ENCODE results near the gene LRP2.

DNA sequence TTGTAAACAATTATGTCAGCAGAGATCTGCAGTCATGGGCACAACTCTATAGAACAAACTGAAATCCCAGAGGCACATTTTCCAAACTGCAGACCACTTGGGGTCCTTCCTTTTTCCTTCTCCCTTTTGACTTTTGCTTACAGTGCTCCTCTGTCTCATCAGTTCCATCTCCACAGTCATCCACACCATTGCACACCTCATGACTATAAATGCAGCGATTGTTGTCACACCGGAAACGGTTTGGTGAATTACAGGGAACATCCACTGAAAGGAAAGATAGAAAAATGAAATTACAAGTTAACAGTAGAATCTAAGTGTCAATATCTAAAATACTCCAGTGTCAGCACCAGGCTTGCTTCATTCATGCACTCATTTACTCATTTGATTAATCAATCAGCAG lies 196.5 kb downstream of the LRP2 start:
- TF ChIP-seq, protein P1, sequence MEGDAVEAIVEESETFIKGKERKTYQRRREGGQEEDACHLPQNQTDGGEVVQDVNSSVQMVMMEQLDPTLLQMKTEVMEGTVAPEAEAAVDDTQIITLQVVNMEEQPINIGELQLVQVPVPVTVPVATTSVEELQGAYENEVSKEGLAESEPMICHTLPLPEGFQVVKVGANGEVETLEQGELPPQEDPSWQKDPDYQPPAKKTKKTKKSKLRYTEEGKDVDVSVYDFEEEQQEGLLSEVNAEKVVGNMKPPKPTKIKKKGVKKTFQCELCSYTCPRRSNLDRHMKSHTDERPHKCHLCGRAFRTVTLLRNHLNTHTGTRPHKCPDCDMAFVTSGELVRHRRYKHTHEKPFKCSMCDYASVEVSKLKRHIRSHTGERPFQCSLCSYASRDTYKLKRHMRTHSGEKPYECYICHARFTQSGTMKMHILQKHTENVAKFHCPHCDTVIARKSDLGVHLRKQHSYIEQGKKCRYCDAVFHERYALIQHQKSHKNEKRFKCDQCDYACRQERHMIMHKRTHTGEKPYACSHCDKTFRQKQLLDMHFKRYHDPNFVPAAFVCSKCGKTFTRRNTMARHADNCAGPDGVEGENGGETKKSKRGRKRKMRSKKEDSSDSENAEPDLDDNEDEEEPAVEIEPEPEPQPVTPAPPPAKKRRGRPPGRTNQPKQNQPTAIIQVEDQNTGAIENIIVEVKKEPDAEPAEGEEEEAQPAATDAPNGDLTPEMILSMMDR (conservative IDR thresholded peaks at IDR 0.05; ENCODE audit: low read depth in 2 of 2), result no peak
- TF ChIP-seq POLR2AphosphoS5 (IDR thresholded peaks at IDR 0.05; ENCODE audit: low read depth), result no peak
- no peak for TF ChIP-seq EZH2phosphoT487 (IDR thresholded peaks at IDR 0.05; ENCODE audit: unreplicated experiment)
- no peak for TF ChIP-seq EZH2 (IDR thresholded peaks at IDR 0.05; ENCODE audit: low read depth, unreplicated experiment)
- TF ChIP-seq JUNB (IDR thresholded peaks at IDR 0.05; ENCODE audit: unreplicated experiment), result no peak
- TF ChIP-seq, protein P2, sequence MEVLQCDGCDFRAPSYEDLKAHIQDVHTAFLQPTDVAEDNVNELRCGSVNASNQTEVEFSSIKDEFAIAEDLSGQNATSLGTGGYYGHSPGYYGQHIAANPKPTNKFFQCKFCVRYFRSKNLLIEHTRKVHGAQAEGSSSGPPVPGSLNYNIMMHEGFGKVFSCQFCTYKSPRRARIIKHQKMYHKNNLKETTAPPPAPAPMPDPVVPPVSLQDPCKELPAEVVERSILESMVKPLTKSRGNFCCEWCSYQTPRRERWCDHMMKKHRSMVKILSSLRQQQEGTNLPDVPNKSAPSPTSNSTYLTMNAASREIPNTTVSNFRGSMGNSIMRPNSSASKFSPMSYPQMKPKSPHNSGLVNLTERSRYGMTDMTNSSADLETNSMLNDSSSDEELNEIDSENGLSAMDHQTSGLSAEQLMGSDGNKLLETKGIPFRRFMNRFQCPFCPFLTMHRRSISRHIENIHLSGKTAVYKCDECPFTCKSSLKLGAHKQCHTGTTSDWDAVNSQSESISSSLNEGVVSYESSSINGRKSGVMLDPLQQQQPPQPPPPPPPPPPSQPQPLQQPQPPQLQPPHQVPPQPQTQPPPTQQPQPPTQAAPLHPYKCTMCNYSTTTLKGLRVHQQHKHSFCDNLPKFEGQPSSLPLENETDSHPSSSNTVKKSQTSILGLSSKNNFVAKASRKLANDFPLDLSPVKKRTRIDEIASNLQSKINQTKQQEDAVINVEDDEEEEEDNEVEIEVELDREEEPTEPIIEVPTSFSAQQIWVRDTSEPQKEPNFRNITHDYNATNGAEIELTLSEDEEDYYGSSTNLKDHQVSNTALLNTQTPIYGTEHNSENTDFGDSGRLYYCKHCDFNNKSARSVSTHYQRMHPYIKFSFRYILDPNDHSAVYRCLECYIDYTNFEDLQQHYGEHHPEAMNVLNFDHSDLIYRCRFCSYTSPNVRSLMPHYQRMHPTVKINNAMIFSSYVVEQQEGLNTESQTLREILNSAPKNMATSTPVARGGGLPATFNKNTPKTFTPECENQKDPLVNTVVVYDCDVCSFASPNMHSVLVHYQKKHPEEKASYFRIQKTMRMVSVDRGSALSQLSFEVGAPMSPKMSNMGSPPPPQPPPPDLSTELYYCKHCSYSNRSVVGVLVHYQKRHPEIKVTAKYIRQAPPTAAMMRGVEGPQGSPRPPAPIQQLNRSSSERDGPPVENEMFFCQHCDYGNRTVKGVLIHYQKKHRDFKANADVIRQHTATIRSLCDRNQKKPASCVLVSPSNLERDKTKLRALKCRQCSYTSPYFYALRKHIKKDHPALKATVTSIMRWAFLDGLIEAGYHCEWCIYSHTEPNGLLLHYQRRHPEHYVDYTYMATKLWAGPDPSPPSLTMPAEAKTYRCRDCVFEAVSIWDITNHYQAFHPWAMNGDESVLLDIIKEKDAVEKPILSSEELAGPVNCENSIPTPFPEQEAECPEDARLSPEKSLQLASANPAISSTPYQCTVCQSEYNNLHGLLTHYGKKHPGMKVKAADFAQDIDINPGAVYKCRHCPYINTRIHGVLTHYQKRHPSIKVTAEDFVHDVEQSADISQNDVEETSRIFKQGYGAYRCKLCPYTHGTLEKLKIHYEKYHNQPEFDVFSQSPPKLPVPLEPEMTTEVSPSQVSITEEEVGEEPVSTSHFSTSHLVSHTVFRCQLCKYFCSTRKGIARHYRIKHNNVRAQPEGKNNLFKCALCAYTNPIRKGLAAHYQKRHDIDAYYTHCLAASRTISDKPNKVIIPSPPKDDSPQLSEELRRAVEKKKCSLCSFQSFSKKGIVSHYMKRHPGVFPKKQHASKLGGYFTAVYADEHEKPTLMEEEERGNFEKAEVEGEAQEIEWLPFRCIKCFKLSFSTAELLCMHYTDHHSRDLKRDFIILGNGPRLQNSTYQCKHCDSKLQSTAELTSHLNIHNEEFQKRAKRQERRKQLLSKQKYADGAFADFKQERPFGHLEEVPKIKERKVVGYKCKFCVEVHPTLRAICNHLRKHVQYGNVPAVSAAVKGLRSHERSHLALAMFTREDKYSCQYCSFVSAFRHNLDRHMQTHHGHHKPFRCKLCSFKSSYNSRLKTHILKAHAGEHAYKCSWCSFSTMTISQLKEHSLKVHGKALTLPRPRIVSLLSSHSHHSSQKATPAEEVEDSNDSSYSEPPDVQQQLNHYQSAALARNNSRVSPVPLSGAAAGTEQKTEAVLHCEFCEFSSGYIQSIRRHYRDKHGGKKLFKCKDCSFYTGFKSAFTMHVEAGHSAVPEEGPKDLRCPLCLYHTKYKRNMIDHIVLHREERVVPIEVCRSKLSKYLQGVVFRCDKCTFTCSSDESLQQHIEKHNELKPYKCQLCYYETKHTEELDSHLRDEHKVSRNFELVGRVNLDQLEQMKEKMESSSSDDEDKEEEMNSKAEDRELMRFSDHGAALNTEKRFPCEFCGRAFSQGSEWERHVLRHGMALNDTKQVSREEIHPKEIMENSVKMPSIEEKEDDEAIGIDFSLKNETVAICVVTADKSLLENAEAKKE (CRISPR knock-in tag; IDR thresholded peaks at IDR 0.05), result no peak

Measured in GM23338 (cell line).